Ishikawa (cell line): ENCODE measurements around the gene TUBA1A.

Source experiments
- EGR1 ChIP-seq: IDR thresholded peaks from 2 replicates; pipeline ENCODE4 v1.6.1; 2012
- EP300 ChIP-seq: IDR thresholded peaks from 2 replicates; pipeline ENCODE4 v1.6.1; 2012; ENCODE audit warnings: borderline replicate concordance
- TAF1 ChIP-seq: IDR thresholded peaks from 2 replicates; pipeline ENCODE4 v1.6.1; 2012; ENCODE audit warnings: low read depth, mild to moderate bottlenecking
- YY1 ChIP-seq: IDR thresholded peaks from 2 replicates; pipeline ENCODE4 v1.6.1; 2012; ENCODE audit warnings: low read depth
- TF ChIP-seq, protein P1 (sequence below): IDR thresholded peaks from 2 replicates; pipeline ENCODE4 v1.6.1; 2012

DNA sequence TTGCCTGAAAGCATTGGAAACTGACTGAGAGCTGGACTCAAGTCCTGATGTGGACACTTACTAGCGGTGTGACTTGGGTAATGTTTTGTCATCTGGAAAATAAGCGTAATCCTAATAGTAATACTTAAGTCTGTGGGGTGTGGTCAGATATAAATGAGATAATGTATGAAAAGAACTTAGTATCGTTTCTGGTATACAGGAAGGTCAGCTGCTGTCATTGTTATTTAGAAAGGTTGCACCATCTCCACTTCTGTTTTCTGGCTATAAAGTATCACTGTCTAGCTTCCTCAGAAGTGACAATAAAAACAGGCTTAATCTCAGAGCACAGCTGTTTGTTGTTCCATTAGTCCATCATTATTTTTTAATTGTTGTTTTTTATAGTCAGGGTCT lies 41.9 kb upstream of the TUBA1A start:
- no peak for TF ChIP-seq EP300
- TF ChIP-seq, protein P1, sequence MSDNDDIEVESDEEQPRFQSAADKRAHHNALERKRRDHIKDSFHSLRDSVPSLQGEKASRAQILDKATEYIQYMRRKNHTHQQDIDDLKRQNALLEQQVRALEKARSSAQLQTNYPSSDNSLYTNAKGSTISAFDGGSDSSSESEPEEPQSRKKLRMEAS = no peak
- TF ChIP-seq TAF1 = no peak
- no peak for TF ChIP-seq YY1
- no peak for TF ChIP-seq EGR1
